Testis (tissue), 2 donors: ENCODE data around the gene VTI1B.

Experiments
- CTCF ChIP-seq, 3 experiments: fragments of 450-650 bp in 2 of 3; fragments of 200-600 bp in 1 of 3; sonication (generic) in 1 of 3; IDR thresholded peaks; one replicate each; pipeline ENCODE4 v1.5.1; 2016 to 2019; ENCODE audit warnings: antibody characterized with exemption in 3 of 3, mild to moderate bottlenecking in 2 of 3, moderate library complexity in 1 of 3
- POLR2A ChIP-seq: fragments of 450-650 bp; IDR thresholded peaks from one replicate; pipeline ENCODE4 v1.6.1; 2017; ENCODE audit warnings: antibody characterized with exemption, mild to moderate bottlenecking, moderate library complexity

DNA sequence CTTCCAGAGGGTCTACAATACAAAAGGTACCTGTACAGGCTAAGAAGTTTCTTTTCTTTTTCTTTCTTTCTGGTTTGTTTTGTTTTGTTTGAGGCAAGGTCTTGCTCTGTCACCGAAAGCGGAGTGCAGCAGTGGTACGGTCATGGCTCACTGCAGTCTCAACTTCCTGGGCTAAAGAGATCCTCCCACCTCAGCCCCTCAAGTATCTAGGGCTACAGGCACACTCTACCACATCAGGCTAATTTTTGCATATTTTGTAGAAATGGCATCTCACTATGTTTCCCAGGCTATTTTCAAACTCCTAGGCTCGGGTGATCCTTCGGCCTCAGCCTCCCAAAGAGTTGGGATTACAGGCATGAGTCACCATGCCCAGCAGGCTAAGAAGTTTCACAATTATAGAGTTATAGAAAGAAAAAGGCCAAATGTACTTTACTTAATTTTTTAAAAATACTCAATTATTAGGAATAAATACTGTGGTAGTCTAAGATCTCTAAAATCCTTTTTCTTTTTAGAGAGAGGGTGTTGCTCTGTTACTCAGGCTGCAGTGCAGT is 71.4 kb downstream of the VTI1B start:
- TF ChIP-seq CTCF (IDR thresholded peaks at IDR 0.05) (no peak), POLR2A (no peak)
